H54 (cell line): Measurements from ENCODE around the gene ORC2.

ENCODE experiments used
- DNase-seq: peaks from one replicate; pipeline ENCODE4 v3.0.0; 2011; ENCODE audit warnings: low spot score, mixed read lengths; ENCODE audit not compliant: insufficient read length
- FAIRE-seq: peaks from 3 replicates; lab custom pipeline; 2011; peaks lifted over from hg19 to GRCh38; lab: Jason Lieb, UNC
- POLR2A ChIP-seq: IDR thresholded peaks from 2 replicates; pipeline ENCODE4 v1.6.1; 2011; ENCODE audit warnings: low read depth, mild to moderate bottlenecking, low read length

The ORC2 gene

GRCh38 chr2:200860092-200860795 is 103.2 kb downstream of the ORC2 start:
- TF ChIP-seq POLR2A: no peak
- no peak for FAIRE-seq
- DNase-seq: no peak
